AG09309 (cell line): ENCODE measurements around the gene PSORS1C1.

Source experiments
- DNase-seq: peaks from one replicate; pipeline ENCODE4 v3.0.0-alpha.2; 2010; ENCODE audit warnings: low read depth
- H3K4me3 ChIP-seq: 2 replicates; pipeline ENCODE4 v1.5.1; 2011; ENCODE audit warnings: mild to moderate bottlenecking, low read depth, low read length, moderate library complexity; ENCODE audit not compliant: control insufficient read depth
- CTCF ChIP-seq: IDR thresholded peaks from 2 replicates; pipeline ENCODE4 v1.5.1; 2011; ENCODE audit warnings: mild to moderate bottlenecking, low read depth, low read length, inconsistent platforms; ENCODE audit not compliant: insufficient read depth, control insufficient read depth; ENCODE audit errors: missing control alignments

The PSORS1C1 gene

GRCh38 chr6:31156641-31157040 lies 42.0 kb downstream of the PSORS1C1 start:
- no peak for DNase-seq
- no peak overlapping the region for H3K4me3 ChIP-seq
- no peak for TF ChIP-seq CTCF

DNA sequence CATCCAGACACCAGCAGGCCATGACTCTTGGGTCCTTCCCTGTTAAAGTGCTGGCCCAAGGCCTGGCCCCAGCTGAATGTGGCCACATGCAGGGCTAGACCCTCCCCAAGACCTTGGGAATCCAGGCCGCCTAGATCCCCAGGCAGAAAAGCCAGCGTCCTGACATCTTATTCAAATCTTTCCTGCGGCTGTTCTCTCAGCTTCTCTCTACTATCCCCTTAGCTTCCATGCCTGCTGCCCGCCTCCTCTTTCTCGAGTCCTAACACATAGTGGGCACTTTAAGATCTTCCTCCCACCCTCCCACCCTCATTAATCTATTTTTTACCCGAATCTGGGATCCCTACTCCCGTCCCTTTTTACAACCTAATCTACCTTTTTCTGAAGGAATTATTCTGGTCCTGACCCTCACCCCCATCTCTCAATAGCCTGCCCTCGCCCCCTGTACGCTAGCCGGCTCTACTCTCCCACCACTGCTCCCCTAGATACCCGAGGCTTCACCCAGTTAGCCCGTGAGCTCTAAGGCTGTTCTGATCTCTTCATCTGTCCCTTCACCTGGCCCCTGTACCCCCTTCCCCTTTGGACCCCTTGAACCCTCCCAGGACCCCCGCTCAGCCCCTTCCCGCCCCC lies 43.0 kb downstream of the PSORS1C1 start, which contains the start of gene CCHCR1:
TSS of gene CCHCR1 (minus strand) at position 290 of the 627 bp plus-strand sequence. CDS start at position 88, 202 bp downstream.
- no peak for TF ChIP-seq CTCF
- H3K4me3 ChIP-seq = peak within 1 kb of the TSS; percentile 91
- DNase-seq = no peak

- no peak for TF ChIP-seq CTCF
- DNase-seq = peak; percentile 94
- peak within 1 kb of the TSS; percentile 91 for H3K4me3 ChIP-seq
These were observed 43.7 kb downstream of the PSORS1C1 start, which contains the start of gene TCF19 for GRCh38 chr6:31158140-31158862. TSS of gene TCF19 (plus strand) at chr6:31158589. CDS start at chr6:31159470, 881 bp downstream.

GRCh38 chr6:31158863-31159855 lies 44.6 kb downstream of the PSORS1C1 start:
- H3K4me3 ChIP-seq = peak overlapping the region; percentile 84
- TF ChIP-seq CTCF = peak; percentile 12
- no peak for DNase-seq

- no peak overlapping the region for H3K4me3 ChIP-seq
- no peak for TF ChIP-seq CTCF
- DNase-seq = no peak
These were observed 46.9 kb downstream of the PSORS1C1 start for GRCh38 chr6:31161216-31162126.
